ENCODE data around the gene RECQL5. TPM values are rescaled to one million over a fixed set of nuclear protein-coding genes. Genes with fewer than 3 reads are reported as not detected.

The RECQL5 gene
- total RNA-seq, 2 donors from 2014 or later = 54.3 TPM

DNA sequence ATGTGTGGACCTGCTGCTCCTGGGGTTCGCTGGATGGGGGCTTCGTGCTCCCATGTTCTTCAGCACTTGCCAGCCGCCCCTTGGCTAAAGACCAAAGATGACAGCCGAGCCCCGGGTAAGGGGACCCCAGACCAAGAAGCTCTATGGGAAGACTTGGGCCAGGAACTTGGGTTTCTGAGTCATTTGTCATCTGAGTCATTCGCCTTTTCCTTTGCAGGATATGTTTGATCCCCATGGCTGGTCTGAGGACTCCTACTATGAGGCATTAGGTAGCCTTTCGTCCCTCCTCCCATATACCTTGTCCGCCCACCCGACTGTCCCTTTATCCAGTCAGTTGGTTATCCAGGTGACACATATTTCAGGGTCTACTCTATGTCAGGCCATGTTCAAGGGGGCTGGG is 36.6 kb upstream of the RECQL5 start:
- H3K4me3 Mint-ChIP-seq = no peak overlapping the region
- H3K9me3 Mint-ChIP-seq = no peaks in the 10 kb centered on the region
- peaks cover 80% of the 10 kb centered on the region for H3K36me3 ChIP-seq (ENCODE audit: control insufficient read depth, insufficient read depth, low read length)
- no peak overlapping the region for H3K27ac Mint-ChIP-seq
- H3K9me3 ChIP-seq (ENCODE audit: control insufficient read depth, low read length) = no peaks in the 10 kb centered on the region
- H3K4me1 Mint-ChIP-seq = no peaks in the 10 kb centered on the region
- 94 to 96% methylated on average over 7 to 9 of the region's 9 CpGs for WGBS, 2 experiments (ENCODE audit: insufficient coverage in 1 of 2, insufficient read length in 1 of 2)
- no peak overlapping the region for H3K9ac ChIP-seq (ENCODE audit: extremely low read depth, low read length, poor library complexity, severe bottlenecking)
- no peaks in the 10 kb centered on the region for H3K4me1 ChIP-seq (ENCODE audit: control insufficient read depth, insufficient read depth, low read length)
- no peaks in the 10 kb centered on the region for H3K27me3 ChIP-seq (ENCODE audit: control insufficient read depth, insufficient read depth, low read length, poor library complexity, severe bottlenecking)
- no peaks in the 10 kb centered on the region for H3K27me3 Mint-ChIP-seq (ENCODE audit: insufficient read depth)
- DNase-seq = no peak
- peaks cover 71% of the 10 kb centered on the region for H3K36me3 Mint-ChIP-seq (ENCODE audit: low read depth)
- no peak overlapping the region for H3K4me3 ChIP-seq (ENCODE audit: low read length)
- TF ChIP-seq, protein P1, sequence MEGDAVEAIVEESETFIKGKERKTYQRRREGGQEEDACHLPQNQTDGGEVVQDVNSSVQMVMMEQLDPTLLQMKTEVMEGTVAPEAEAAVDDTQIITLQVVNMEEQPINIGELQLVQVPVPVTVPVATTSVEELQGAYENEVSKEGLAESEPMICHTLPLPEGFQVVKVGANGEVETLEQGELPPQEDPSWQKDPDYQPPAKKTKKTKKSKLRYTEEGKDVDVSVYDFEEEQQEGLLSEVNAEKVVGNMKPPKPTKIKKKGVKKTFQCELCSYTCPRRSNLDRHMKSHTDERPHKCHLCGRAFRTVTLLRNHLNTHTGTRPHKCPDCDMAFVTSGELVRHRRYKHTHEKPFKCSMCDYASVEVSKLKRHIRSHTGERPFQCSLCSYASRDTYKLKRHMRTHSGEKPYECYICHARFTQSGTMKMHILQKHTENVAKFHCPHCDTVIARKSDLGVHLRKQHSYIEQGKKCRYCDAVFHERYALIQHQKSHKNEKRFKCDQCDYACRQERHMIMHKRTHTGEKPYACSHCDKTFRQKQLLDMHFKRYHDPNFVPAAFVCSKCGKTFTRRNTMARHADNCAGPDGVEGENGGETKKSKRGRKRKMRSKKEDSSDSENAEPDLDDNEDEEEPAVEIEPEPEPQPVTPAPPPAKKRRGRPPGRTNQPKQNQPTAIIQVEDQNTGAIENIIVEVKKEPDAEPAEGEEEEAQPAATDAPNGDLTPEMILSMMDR (conservative IDR thresholded peaks at IDR 0.05) = no peak
- H3K27ac ChIP-seq (ENCODE audit: low read depth, low read length) = no peak overlapping the region

DNA sequence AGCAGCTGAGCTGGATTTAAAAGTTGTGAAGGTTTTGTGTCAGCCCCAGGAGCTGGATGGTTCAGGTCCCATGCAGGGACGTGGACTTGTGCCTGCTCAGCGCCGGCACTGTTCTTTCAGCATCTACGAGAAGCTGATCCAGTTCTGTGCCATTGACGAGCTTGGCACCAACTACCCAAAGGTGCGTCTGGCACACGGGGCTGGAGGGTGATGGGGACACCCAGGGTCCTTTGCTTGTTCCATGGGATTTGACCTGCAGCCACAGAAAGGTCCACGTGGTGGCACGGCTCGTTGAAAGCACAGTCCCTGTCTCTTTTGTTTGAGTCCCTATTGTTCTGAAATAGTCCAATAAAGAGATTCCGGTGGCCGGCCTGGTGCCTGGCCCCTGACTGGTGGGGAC is 36.2 kb upstream of the RECQL5 start:
- Histone ChIP-seq H3K27ac (ENCODE audit: low read depth, low read length) (no peak overlapping the region), H3K36me3 (ENCODE audit: control insufficient read depth, insufficient read depth, low read length) (peaks cover 80% of the 10 kb centered on the region), H3K9me3 (ENCODE audit: control insufficient read depth, low read length) (no peaks in the 10 kb centered on the region), H3K4me3 (ENCODE audit: low read length) (no peak overlapping the region), H3K9ac (ENCODE audit: extremely low read depth, low read length, poor library complexity, severe bottlenecking) (no peak overlapping the region), H3K4me1 (ENCODE audit: control insufficient read depth, insufficient read depth, low read length) (no peaks in the 10 kb centered on the region), H3K27me3 (ENCODE audit: control insufficient read depth, insufficient read depth, low read length, poor library complexity, severe bottlenecking) (no peaks in the 10 kb centered on the region)
- no peaks in the 10 kb centered on the region for H3K27me3 Mint-ChIP-seq (ENCODE audit: insufficient read depth)
- no peak overlapping the region for H3K27ac Mint-ChIP-seq
- no peaks in the 10 kb centered on the region for H3K9me3 Mint-ChIP-seq
- TF ChIP-seq, protein P1 (conservative IDR thresholded peaks at IDR 0.05) = no peak
- DNase-seq = no peak
- H3K4me1 Mint-ChIP-seq = no peaks in the 10 kb centered on the region
- 95 to 96% methylated on average over 12 of the region's 12 CpGs for WGBS, 2 experiments (ENCODE audit: insufficient coverage in 1 of 2, insufficient read length in 1 of 2)
- no peak overlapping the region for H3K4me3 Mint-ChIP-seq
- H3K36me3 Mint-ChIP-seq (ENCODE audit: low read depth) = peaks cover 72% of the 10 kb centered on the region

DNA sequence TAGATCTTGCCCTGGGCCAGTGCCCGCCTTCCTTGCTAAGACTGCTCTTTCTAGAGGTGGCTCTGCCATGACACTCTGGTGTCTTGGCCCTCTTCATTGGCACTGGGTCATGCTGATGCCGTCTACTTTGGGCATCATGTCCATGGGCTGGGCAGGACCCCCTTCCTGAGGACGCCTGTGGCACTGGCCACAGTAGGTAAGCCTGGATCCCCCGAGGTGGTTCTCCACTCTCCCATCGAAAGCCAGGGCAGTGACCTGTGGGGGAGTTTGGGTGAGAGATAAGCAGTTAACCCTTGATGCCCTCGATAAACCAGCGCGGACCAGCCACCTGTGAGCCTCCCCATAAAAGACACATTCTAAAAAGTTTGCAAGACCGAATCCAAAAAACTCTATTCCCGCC is 34.3 kb upstream of the RECQL5 start:
- DNase-seq = no peak
- Mint-ChIP-seq H3K4me3 (no peak overlapping the region), H3K4me1 (no peaks in the 10 kb centered on the region), H3K9me3 (no peaks in the 10 kb centered on the region), H3K27me3 (ENCODE audit: insufficient read depth) (no peaks in the 10 kb centered on the region), H3K27ac (no peak overlapping the region), H3K36me3 (ENCODE audit: low read depth) (peaks cover 72% of the 10 kb centered on the region)
- TF ChIP-seq, protein P1 (conservative IDR thresholded peaks at IDR 0.05) = no peak
- Histone ChIP-seq H3K4me3 (ENCODE audit: low read length) (no peak overlapping the region), H3K27me3 (ENCODE audit: control insufficient read depth, insufficient read depth, low read length, poor library complexity, severe bottlenecking) (no peaks in the 10 kb centered on the region), H3K9ac (ENCODE audit: extremely low read depth, low read length, poor library complexity, severe bottlenecking) (no peak overlapping the region), H3K36me3 (ENCODE audit: control insufficient read depth, insufficient read depth, low read length) (peaks cover 87% of the 10 kb centered on the region), H3K27ac (ENCODE audit: low read depth, low read length) (no peak overlapping the region), H3K4me1 (ENCODE audit: control insufficient read depth, insufficient read depth, low read length) (no peaks in the 10 kb centered on the region), H3K9me3 (ENCODE audit: control insufficient read depth, low read length) (no peaks in the 10 kb centered on the region)
- WGBS, 2 experiments (ENCODE audit: insufficient coverage in 1 of 2, insufficient read length in 1 of 2) = 94 to 100% methylated on average over 7 to 10 of the region's 10 CpGs
